Activated effector memory CD4-positive, alpha-beta T cell treated with Interleukin-2 at 50 U/mL for 16 hours (primary cell): Measurements from ENCODE around the gene CNTN5.

Source experiments
- DNase-seq: peaks from one replicate; pipeline ENCODE4 v3.0.0-alpha.2; 2020

Gene CNTN5

GRCh38 chr11:100383357-100383865, 1362.7 kb downstream of the CNTN5 start:
- DNase-seq, result no peak

GRCh38 chr11:100396266-100396665, 1375.5 kb downstream of the CNTN5 start:
- DNase-seq, result no peak

GRCh38 chr11:100397401-100397800, 1376.7 kb downstream of the CNTN5 start:
- no peak for DNase-seq

GRCh38 chr11:100403816-100404215, 1383.1 kb downstream of the CNTN5 start:
- no peak for DNase-seq

GRCh38 chr11:100404907-100405306, 1384.2 kb downstream of the CNTN5 start:
- no peak for DNase-seq
